ENCODE results near the gene JAG1. TPM values are rescaled to one million over a fixed set of nuclear protein-coding genes. Genes with fewer than 3 reads are reported as not detected.
A peak's percentile ranks its signal among the peaks of the same experiment; 100 is the strongest.

The JAG1 gene
- total RNA-seq, 1 donor from 2014 or later = 58.4 TPM

GRCh38 chr20:10707068-10707467, 33.3 kb upstream of the JAG1 start:
- Mint-ChIP-seq H3K36me3 (peaks cover 4% of the 10 kb centered on the region), H3K27me3 (peaks cover 3% of the 10 kb centered on the region), H3K9me3 (no peaks in the 10 kb centered on the region), H3K4me3 (no peak overlapping the region), H3K27ac (no peak overlapping the region), H3K4me1 (ENCODE audit: unreplicated experiment) (peaks cover 14% of the 10 kb centered on the region)
- DNase-seq (ENCODE audit: extremely low spot score, unreplicated experiment) = no peak
- no peak for TF ChIP-seq CTCF (conservative IDR thresholded peaks at IDR 0.05)

DNA sequence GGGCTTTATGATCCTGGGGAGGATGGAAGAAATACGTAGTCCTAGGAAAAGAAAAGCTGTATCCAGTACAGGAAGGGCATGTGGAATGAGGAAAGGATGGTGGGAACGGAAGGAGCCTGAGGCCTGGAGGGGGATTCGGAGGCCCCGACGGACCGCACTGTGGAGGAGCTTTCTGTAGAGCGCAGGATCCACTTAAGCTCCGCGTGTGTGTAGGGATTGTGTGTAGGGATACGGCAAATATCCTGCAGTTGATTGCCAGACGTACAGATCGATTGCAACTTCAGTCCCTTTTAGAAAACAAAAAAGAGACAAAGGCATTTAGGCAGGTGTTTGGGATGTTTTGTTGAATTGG, 32.6 kb upstream of the JAG1 start:
- Mint-ChIP-seq H3K27me3 (peaks cover 3% of the 10 kb centered on the region), H3K4me1 (ENCODE audit: unreplicated experiment) (peaks cover 14% of the 10 kb centered on the region), H3K9me3 (no peaks in the 10 kb centered on the region), H3K36me3 (peaks cover 4% of the 10 kb centered on the region), H3K4me3 (no peak overlapping the region), H3K27ac (no peak overlapping the region)
- TF ChIP-seq CTCF (conservative IDR thresholded peaks at IDR 0.05) = no peak
- DNase-seq (ENCODE audit: extremely low spot score, unreplicated experiment) = no peak

GRCh38 chr20:10705801-10706459, 32.1 kb upstream of the JAG1 start:
- no peak for DNase-seq (ENCODE audit: extremely low spot score, unreplicated experiment)
- Mint-ChIP-seq H3K4me1 (ENCODE audit: unreplicated experiment) (peaks cover 12% of the 10 kb centered on the region), H3K36me3 (peaks cover 4% of the 10 kb centered on the region), H3K4me3 (no peak overlapping the region), H3K27ac (no peak overlapping the region), H3K27me3 (peaks cover 3% of the 10 kb centered on the region), H3K9me3 (no peaks in the 10 kb centered on the region)
- no peak for TF ChIP-seq CTCF (conservative IDR thresholded peaks at IDR 0.05)

- Mint-ChIP-seq H3K27ac (no peak overlapping the region), H3K27me3 (peaks cover 4% of the 10 kb centered on the region), H3K4me1 (ENCODE audit: unreplicated experiment) (no peaks in the 10 kb centered on the region), H3K36me3 (peaks cover 4% of the 10 kb centered on the region), H3K4me3 (no peak overlapping the region), H3K9me3 (peaks cover 10% of the 10 kb centered on the region)
- DNase-seq (ENCODE audit: extremely low spot score, unreplicated experiment) = no peak
- peak; percentile 60 for TF ChIP-seq CTCF (conservative IDR thresholded peaks at IDR 0.05)
These were observed 27.8 kb upstream of the JAG1 start for GRCh38 chr20:10701607-10702006.

- H3K27me3 Mint-ChIP-seq = peaks cover 6% of the 10 kb centered on the region
- no peak overlapping the region for H3K27ac Mint-ChIP-seq
- H3K36me3 Mint-ChIP-seq = peaks cover 2% of the 10 kb centered on the region
- TF ChIP-seq CTCF (conservative IDR thresholded peaks at IDR 0.05) = no peak
- no peaks in the 10 kb centered on the region for H3K4me1 Mint-ChIP-seq (ENCODE audit: unreplicated experiment)
- peaks cover 12% of the 10 kb centered on the region for H3K9me3 Mint-ChIP-seq
- no peak overlapping the region for H3K4me3 Mint-ChIP-seq
- DNase-seq (ENCODE audit: extremely low spot score, unreplicated experiment) = no peak
These were observed 26.1 kb upstream of the JAG1 start for GRCh38 chr20:10699941-10700340.

DNA sequence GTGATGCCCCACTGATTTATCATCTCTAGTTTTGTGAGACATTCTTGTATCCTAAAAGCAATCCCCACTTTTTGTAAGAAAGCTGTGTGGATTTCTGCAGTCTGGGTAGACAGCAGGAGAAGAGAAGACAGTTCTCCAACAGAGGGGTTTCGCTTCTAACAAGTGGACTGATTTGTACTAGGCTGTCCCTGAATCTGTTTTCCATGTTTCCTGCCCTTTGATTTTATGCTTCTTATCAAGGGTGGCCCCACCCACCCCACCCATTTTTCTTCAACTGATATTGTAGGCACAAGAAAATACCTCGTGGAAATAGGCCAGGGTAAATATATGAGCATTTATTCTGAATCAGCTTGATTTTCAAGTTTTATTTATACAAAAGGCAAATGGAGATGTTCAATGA, 25.7 kb upstream of the JAG1 start:
- no peak for TF ChIP-seq CTCF (conservative IDR thresholded peaks at IDR 0.05)
- no peak overlapping the region for H3K4me3 Mint-ChIP-seq
- peaks cover 6% of the 10 kb centered on the region for H3K27me3 Mint-ChIP-seq
- no peaks in the 10 kb centered on the region for H3K36me3 Mint-ChIP-seq
- peaks cover 12% of the 10 kb centered on the region for H3K9me3 Mint-ChIP-seq
- no peak for DNase-seq (ENCODE audit: extremely low spot score, unreplicated experiment)
- no peak overlapping the region for H3K27ac Mint-ChIP-seq
- no peaks in the 10 kb centered on the region for H3K4me1 Mint-ChIP-seq (ENCODE audit: unreplicated experiment)
